GM18505 (cell line): ENCODE data around the gene CEP83.
"Not testable (repeated sequence)": the region's sequence is repeated elsewhere in the genome, so short reads cannot be mapped to it uniquely, and the experiment has no call there.

Source experiments
- ATAC-seq: cut with Tn5 transposase; IDR thresholded peaks from one replicate; pipeline ENCODE4 v1.9.1; 2021; ENCODE audit not compliant: unreplicated experiment
- POLR2A ChIP-seq: IDR thresholded peaks from 4 replicates; pipeline ENCODE4 v1.6.1; 2011; ENCODE audit warnings: borderline replicate concordance; ENCODE audit not compliant: insufficient read depth, insufficient read length; ENCODE audit errors: extremely low read depth

CEP83 gene

GRCh38 chr12:94460616-94460959 is 921 bp upstream of the CEP83 start:
- ATAC-seq, result no peak
- no peak for TF ChIP-seq POLR2A

- no peak for TF ChIP-seq POLR2A
- peak; percentile 43 for ATAC-seq
Measured at GRCh38 chr12:94458877-94459727, 565 bp downstream of the CEP83 start.

GRCh38 chr12:94457311-94457710 is 2.4 kb downstream of the CEP83 start:
- no peak for TF ChIP-seq POLR2A
- ATAC-seq, result no peak

GRCh38 chr12:94454318-94454717 is 5.3 kb downstream of the CEP83 start:
- ATAC-seq, result not testable (repeated sequence)

GRCh38 chr12:94445662-94446061 is 14.0 kb downstream of the CEP83 start:
- no peak for ATAC-seq
- no peak for TF ChIP-seq POLR2A

- no peak for TF ChIP-seq POLR2A
- no peak for ATAC-seq
Measured at GRCh38 chr12:94437303-94437702, 22.4 kb downstream of the CEP83 start.

- no peak for ATAC-seq
- no peak for TF ChIP-seq POLR2A
Measured at GRCh38 chr12:94435511-94435927, 24.1 kb downstream of the CEP83 start.

- TF ChIP-seq POLR2A, result no peak
- no peak for ATAC-seq
Measured at GRCh38 chr12:94434171-94434570, 25.5 kb downstream of the CEP83 start.

- ATAC-seq, result no peak
- no peak for TF ChIP-seq POLR2A
Measured at GRCh38 chr12:94433744-94434143, 25.9 kb downstream of the CEP83 start.

GRCh38 chr12:94430304-94430703 is 29.4 kb downstream of the CEP83 start:
- TF ChIP-seq POLR2A, result no peak
- ATAC-seq, result no peak

- TF ChIP-seq POLR2A, result no peak
- ATAC-seq, result no peak
Measured at GRCh38 chr12:94429633-94430032, 30.0 kb downstream of the CEP83 start.

- TF ChIP-seq POLR2A, result no peak
Measured at GRCh38 chr12:94429191-94429590, 30.5 kb downstream of the CEP83 start.

GRCh38 chr12:94427501-94428381 is 31.9 kb downstream of the CEP83 start:
- ATAC-seq, result no peak
- no peak for TF ChIP-seq POLR2A

More at GRCh38 chr12:94429191-94429590, 30.5 kb downstream of the CEP83 start:
- ATAC-seq, result no peak

GRCh38 chr12:94426049-94426448 is 33.6 kb downstream of the CEP83 start:
- no peak for ATAC-seq
- no peak for TF ChIP-seq POLR2A

- ATAC-seq, result not testable (repeated sequence)
Measured at GRCh38 chr12:94424830-94425229, 34.8 kb downstream of the CEP83 start.
